HG02885 (cell line): ENCODE data around the gene GATAD2A.

ENCODE experiments used
- ATAC-seq: cut with Tn5 transposase; IDR thresholded peaks from one replicate; pipeline ENCODE4 v1.9.1; 2021; ENCODE audit warnings: mild to moderate bottlenecking; ENCODE audit not compliant: unreplicated experiment, poor library complexity

The GATAD2A gene

GRCh38 chr19:19527674-19528625 lies 122.5 kb downstream of the GATAD2A start:
- no peak for ATAC-seq

DNA sequence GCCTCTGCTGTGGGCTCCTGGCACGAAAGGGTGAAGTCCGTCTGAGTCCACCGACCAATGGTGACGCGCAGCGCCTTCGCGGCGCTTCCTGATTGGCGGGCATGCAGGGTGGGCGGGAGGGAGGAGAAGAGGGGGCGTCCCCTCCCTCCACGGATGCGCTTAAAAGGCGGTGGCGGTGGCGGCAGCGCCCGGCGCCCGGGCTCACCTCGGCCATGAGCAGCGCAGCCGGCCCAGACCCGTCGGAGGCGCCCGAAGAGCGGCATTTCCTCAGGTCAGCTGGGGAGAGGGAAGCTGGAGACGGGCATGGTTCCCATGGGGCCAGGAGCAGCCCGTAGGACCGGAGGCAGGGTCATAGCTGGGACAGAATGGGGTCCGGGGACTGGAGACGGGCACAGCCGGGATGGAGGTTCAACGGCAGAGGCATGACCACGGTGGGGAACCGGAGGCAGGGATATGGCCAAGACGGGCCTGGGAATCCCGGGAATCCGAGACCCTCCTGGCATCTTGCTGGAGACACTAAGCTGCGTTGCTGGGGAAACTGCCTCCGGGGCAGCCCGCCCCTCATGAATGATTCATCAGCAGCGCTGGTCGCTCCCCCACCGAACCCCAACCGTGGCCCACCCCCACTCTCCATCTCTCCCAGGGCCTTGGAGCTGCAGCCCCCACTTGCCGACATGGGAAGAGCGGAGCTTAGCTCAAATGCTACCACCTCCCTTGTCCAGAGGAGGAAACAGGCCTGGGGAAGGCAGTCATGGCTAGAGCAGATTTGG lies 123.4 kb downstream of the GATAD2A start, which contains the start of gene YJEFN3:
Gene YJEFN3, plus strand, starts transcription at position 191 of the 770 bp plus-strand sequence. Its CDS starts 22 bp downstream, at position 213.
- no peak for ATAC-seq

- ATAC-seq = no peak
Measured at GRCh38 chr19:19529783-19530422, 124.4 kb downstream of the GATAD2A start.

DNA sequence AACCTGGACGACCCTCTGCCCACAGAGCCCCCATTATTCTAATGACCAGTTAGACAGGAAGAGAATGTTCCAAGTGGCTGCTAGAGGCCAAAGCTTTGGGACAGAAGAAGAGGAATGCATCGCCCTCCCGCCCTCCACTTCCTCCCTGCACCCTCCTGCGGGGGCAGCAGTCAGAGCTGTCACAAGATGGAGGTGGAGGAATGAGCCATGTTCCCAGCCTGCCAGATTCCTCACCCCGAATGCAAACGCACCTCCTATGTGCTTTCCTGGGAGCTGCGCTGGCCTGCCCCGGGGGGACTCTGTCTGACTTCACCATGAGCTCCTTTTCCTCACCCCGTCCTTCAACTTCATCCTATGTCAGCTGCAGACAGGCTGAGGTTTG lies 124.9 kb downstream of the GATAD2A start:
- ATAC-seq = no peak

DNA sequence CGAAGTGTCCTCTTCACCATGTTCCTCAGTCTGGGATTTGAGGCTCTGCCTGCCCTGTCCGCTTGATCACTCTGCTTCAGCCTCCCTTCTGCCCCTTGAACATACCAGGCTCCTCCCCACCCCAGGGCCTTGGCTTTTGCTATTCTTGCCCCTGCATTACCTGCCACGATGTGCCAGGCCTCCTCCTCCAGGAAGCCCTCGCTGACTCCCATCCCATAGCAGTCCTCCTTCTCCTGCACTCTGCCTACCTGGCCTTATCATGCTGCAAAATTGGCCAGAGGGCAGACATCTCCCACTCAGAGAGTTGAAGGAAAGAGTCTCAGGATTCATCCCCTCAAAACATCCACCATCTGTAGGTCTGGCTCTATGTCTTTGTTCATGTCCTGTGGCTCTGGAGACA lies 125.4 kb downstream of the GATAD2A start:
- ATAC-seq = no peak

- no peak for ATAC-seq
Measured at GRCh38 chr19:19531951-19532805, 126.7 kb downstream of the GATAD2A start.

DNA sequence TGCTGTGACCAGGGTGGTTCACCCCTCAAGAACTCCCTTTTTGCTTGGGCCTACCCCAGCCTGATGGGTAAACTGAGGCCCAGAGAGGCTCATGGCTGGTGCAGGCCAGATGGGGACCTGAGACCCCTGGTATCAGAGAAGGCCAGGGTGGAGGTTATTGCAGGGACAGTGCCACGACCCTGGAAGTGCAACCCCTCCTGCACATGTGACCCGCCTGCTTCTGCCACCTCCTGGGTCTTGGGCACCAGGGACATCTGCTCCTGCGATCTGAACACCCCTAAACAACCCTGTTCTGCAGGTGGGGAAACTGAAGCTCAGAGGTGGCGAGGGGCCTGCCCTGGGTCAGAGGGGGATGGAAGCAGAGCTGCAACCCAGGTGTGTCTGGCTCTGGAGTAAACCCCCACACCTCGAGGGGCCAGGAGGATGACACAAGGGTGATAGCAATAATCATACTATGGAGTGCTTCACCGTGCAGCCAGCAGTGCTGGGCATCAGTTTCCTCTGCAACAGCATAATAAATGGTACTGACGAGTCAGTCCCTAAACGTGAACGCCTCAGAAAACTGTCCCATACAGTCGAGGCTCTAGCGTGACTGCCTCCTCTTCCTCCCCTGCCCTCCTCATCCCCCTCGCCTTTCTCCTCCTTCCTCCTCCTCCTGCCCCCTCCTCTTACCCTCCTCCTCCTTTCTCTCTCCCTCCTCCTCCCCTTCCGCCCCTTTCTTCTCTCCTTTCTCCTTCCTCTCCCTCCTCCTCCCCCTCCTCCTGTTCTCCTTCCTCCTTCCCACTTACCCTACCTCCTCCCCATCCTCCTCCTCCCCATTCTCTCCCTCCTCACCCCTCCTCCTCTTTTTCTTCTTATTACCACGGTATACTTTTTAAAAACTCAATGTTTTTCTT lies 127.6 kb downstream of the GATAD2A start:
- no peak for ATAC-seq

GRCh38 chr19:19533841-19534240 lies 128.4 kb downstream of the GATAD2A start:
- no peak for ATAC-seq

GRCh38 chr19:19534556-19535265 lies 129.2 kb downstream of the GATAD2A start:
- no peak for ATAC-seq

GRCh38 chr19:19535311-19536191 lies 130.1 kb downstream of the GATAD2A start:
- no peak for ATAC-seq

DNA sequence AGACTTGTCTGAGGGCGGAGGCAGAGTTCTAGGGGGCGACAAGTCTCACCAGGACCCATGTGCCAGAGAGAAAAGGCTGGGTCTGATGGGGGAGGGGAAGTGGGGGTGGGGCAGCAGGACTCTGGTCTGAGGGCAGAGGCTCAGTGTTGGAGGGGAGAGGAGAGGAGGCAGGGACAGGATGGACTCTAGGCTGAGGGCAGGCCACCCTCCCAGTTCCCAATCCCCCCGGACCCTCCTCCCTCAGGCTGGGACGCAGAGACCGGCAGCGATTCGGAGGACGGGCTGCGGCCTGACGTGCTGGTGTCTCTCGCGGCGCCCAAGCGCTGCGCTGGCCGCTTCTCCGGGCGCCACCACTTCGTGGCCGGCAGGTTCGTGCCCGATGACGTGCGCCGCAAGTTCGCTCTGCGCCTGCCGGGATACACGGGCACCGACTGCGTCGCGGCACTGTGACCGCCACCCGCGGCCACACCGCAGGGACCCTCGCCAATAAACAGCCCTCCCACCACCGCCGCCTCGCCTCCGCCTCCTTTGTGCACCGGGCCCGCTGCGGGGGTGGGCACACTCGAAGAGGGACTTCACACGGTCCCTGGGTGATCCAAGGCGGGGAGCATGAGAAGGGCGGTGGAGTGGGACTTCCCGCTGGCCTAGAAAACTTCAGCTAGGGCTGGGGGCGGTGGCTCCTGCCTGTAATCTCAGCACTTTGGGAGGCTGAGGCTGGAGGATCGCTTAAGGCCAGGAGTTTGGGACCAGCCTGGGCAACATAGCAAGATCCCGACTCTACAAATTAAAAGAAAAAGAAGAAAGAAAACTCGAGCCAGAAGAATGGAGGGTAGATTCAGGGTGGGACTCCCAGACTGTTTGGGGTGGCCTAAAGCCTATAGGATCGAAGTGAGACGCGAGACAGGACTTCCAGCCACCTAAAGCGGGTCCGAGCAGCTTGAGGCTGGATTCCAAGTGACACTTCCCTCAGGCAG lies 131.9 kb downstream of the GATAD2A start:
- ATAC-seq = no peak

DNA sequence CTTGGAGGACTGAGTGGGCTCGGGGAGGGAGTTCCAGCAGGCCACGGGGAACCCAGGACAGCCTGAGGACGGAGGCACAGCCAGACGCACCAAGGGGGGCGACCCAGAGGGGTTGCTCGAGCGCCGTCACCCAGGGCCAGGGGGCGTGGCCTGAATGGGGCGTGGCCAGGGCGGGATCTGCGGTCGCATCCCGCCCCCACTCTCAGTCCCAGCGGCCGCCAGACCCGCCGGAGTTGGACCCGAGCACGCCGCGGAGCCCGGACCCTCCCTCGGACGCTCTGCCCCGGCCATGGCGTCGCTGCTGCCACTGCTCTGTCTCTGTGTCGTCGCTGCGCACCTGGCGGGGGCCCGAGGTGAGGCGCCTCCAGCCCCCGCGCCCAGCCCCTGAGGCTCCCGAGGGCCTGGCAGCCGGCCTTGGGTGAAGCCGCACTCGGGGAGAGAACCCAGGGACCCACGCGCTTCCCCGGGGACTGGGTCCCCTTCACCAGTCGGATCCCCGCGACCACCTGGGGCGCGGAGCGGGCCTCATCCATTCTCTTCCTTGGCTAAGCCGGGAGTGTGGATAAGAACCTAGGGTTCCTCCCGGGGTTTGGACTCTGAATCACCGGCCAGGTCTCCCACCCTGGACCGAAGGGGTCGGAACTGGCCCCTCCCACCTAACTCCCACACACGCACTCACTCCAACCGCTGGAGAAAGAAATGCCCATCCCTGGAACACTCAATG lies 132.7 kb downstream of the GATAD2A start, which contains the start of gene CILP2:
Gene CILP2, plus strand, starts transcription at position 205 of the 724 bp plus-strand sequence. Its CDS starts 85 bp downstream, at position 290.
- no peak for ATAC-seq

DNA sequence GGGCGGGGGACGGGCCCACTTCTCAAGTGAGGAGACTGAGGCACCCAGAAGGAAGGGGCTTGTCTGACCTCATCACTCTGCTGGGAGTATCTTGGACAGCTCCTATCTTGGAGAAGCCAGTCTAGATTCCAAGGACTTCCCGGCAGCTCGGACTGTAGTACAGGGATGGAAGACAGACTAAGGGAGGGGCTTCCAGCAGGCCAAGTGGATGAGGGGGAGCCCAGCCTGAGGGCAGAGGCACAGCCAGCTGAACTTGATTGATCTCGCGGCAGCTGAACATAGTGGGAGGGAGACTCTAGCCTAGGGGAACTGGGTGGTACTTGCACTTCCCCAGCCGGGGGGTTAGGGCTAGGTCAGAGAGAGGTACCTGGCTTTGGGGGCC lies 133.3 kb downstream of the GATAD2A start:
- ATAC-seq = no peak

DNA sequence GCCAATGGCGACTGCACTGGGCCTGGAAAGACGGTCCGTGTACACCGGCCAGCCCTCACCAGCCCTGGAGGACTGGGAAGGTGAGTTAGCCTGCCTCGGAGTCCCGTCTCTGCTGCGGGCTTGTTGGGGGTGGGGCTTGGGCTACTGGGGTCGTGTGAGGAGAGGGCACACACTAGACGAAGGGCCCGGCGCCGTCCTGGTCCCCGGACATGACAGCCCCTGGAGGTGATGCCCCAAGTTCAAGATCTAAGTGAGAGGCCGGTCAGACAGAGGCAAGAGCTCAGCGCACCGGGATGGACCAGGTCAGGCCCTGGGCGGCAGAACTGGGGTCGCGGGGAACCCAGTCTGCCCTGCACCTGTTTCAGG lies 134.2 kb downstream of the GATAD2A start:
- no peak for ATAC-seq

DNA sequence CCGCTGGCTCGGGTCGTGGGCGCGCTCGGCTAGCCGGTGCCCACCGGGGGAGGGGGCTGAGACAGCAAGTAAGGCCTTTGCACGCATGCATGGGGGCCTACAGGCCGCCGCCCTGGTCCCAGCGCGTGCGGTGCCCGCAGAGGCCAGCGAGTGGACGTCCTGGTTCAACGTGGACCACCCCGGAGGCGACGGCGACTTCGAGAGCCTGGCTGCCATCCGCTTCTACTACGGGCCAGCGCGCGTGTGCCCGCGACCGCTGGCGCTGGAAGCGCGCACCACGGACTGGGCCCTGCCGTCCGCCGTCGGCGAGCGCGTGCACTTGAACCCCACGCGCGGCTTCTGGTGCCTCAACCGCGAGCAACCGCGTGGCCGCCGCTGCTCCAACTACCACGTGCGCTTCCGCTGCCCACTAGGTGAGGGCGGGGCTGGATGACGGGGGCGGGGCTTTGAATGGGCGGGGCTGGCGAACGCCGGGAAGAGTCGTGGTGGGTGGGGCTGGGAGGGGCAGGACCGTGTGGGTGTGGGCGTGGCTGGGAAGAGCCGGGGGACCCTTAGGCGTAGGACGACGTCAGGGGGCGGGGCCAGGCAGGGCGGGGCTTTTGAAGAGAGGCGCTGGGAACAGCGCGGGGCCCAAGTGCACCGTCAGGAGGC lies 134.7 kb downstream of the GATAD2A start:
- no peak for ATAC-seq
